PC-3 (cell line): ENCODE data around the gene CFAP97D2.

Experiments used
- EZH2 ChIP-seq: fragments of 300-600 bp; sonication (generic); IDR thresholded peaks from one replicate; pipeline ENCODE4 v1.6.1; 2017; ENCODE audit warnings: antibody characterized with exemption, mild to moderate bottlenecking, low read length; ENCODE audit not compliant: unreplicated experiment
- TF ChIP-seq, protein P1 (sequence below): fragments of 300-600 bp; sonication (generic); conservative IDR thresholded peaks from 2 replicates; pipeline ENCODE4 v1.5.1; 2017; ENCODE audit warnings: antibody characterized with exemption, low read depth, mild to moderate bottlenecking, low read length

GRCh38 chr13:114173272-114173671 is 5.8 kb upstream of the CFAP97D2 start:
- TF ChIP-seq, protein P1, sequence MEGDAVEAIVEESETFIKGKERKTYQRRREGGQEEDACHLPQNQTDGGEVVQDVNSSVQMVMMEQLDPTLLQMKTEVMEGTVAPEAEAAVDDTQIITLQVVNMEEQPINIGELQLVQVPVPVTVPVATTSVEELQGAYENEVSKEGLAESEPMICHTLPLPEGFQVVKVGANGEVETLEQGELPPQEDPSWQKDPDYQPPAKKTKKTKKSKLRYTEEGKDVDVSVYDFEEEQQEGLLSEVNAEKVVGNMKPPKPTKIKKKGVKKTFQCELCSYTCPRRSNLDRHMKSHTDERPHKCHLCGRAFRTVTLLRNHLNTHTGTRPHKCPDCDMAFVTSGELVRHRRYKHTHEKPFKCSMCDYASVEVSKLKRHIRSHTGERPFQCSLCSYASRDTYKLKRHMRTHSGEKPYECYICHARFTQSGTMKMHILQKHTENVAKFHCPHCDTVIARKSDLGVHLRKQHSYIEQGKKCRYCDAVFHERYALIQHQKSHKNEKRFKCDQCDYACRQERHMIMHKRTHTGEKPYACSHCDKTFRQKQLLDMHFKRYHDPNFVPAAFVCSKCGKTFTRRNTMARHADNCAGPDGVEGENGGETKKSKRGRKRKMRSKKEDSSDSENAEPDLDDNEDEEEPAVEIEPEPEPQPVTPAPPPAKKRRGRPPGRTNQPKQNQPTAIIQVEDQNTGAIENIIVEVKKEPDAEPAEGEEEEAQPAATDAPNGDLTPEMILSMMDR: no peak
- TF ChIP-seq EZH2: no peak
